ENCODE results near the gene COQ8A.

Gene COQ8A

GRCh38 chr1:226940029-226940805 is at the start of gene COQ8A:
COQ8A (plus strand) TSS chr1:226940294; CDS start chr1:226961386, 21,092 bp downstream.
- peak; percentile 99 to 100 (median 100) for DNase-seq

GRCh38 chr1:226890331-226891108 is 49.6 kb upstream of the COQ8A start:
- DNase-seq, result no peak

- no peak for DNase-seq
Measured at GRCh38 chr1:226891346-226891745, 48.7 kb upstream of the COQ8A start.

GRCh38 chr1:226891846-226892523 is 48.1 kb upstream of the COQ8A start:
- peak; percentile 60 to 70 (median 67) for DNase-seq

GRCh38 chr1:226892524-226892875 is 47.6 kb upstream of the COQ8A start:
- DNase-seq, result no peak

- DNase-seq, result no peak
Measured at GRCh38 chr1:226893936-226894335, 46.2 kb upstream of the COQ8A start.

- DNase-seq, result no peak
Measured at GRCh38 chr1:226894826-226895225, 45.3 kb upstream of the COQ8A start.

- DNase-seq, result no peak
Measured at GRCh38 chr1:226895644-226896043, 44.5 kb upstream of the COQ8A start.

GRCh38 chr1:226898246-226898645 is 41.8 kb upstream of the COQ8A start:
- DNase-seq, result peak; percentile 74 to 89 (median 80)

GRCh38 chr1:226901421-226901820 is 38.7 kb upstream of the COQ8A start:
- no peak for DNase-seq

- no peak for DNase-seq
Measured at GRCh38 chr1:226902601-226903000, 37.5 kb upstream of the COQ8A start.

GRCh38 chr1:226903819-226904716 is 36.0 kb upstream of the COQ8A start:
- no peak for DNase-seq

- no peak for DNase-seq
Measured at GRCh38 chr1:226904772-226905171, 35.3 kb upstream of the COQ8A start.

GRCh38 chr1:226908419-226908818 is 31.7 kb upstream of the COQ8A start:
- DNase-seq, result no peak

- DNase-seq, result no peak
Measured at GRCh38 chr1:226908913-226909312, 31.2 kb upstream of the COQ8A start.

- DNase-seq, result peak; percentile 10 to 26 (median 14)
Measured at GRCh38 chr1:226912587-226913176, 27.4 kb upstream of the COQ8A start.

- no peak for DNase-seq
Measured at GRCh38 chr1:226915672-226915995, 24.5 kb upstream of the COQ8A start.

GRCh38 chr1:226916497-226916896 is 23.6 kb upstream of the COQ8A start:
- no peak for DNase-seq

- no peak for DNase-seq
Measured at GRCh38 chr1:226919587-226919986, 20.5 kb upstream of the COQ8A start.

- DNase-seq, result no peak
Measured at GRCh38 chr1:226919995-226920394, 20.1 kb upstream of the COQ8A start.

GRCh38 chr1:226920446-226920894 is 19.6 kb upstream of the COQ8A start:
- DNase-seq, result peak in 1 of 3 donors; percentile 14

- DNase-seq, result no peak
Measured at GRCh38 chr1:226921504-226921903, 18.6 kb upstream of the COQ8A start.
